Stimulated activated CD8-positive, alpha-beta memory T cell treated with anti-CD3 and anti-CD28 coated beads, Interleukin-15, amount 100 ng/mL, for 1 hour (primary cell): Measurements from ENCODE around the gene SLC1A2.
A peak's percentile ranks its signal among the peaks of the same experiment; 100 is the strongest.

Experiments
- DNase-seq: peaks from one replicate; pipeline ENCODE4 v3.0.0-alpha.2; 2020; ENCODE audit warnings: low read depth

SLC1A2 gene

DNA sequence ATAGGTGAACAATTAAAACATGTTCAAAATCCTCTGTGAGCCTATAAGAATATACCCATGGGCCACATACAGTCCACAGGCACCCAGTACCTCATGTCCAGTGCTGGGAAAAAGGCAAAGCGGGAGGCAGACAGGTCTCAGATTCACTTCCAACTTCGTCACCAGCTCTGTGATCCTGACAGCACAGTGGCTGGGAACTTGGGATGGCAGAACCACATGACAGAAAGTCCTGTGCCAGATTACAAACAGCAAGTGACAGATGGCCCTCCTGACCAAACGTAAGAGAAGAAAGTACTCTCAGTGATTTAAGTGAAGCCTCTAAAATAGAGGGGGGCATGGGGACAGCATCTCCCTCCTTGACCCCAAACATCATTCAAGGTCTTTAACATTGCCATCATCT is 5.8 kb downstream of the SLC1A2 start:
- DNase-seq: no peak

DNA sequence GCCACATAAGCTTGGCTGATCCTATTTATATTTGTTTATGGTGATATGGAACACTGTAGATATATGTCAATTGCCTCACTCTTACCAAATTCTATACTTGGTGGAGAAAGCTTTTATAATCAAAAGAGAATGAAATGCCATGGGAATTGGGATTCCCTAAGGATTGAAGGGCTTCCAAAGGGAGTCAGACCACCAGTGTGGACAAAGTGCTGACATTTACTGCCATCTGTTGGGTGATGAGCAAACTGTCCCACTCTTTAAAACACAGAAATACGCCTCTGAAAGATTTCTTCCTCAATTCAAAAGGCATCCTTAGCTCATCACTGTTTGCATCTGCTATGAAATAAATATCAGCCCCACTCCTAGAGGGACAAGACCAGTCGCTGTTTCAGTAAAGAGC is 7.1 kb downstream of the SLC1A2 start:
- no peak for DNase-seq

DNA sequence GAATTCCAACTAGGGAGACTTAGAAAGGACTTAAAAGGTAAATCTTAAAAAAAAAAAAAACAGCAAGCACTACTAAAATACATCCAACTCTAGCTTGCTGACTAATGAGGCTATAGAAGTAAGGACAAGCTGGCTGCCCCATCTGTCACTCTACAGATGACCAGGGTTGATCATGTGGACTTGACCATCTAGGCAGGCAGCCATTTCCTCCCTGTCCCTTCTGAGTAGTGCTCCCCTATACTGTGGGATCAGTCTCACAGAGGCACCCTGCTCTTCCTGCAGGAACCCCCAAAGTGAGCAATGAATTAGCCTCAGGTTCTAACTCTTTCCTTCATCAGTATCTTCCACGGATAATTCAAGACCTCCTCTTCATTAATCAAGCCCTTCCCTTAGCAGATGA is 12.3 kb downstream of the SLC1A2 start:
- DNase-seq: no peak

DNA sequence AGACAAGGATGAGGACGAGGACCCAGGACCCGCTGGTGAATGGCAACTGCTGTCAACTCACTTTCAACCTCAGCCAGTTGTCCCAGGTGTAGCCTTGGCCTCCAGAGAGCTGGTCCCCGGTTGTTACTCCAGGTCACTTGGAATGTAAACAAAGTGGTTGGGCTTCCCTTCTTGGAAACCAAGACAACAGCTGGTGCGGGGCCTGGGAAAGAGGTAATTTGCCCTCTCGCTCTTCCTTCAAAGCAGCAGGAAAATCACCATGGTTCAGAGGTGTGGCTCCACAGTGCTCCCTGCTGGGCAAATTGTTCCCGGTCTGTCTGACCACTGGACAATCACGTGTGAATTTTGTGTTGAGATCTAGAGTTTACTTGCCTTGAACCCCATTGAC is 15.0 kb downstream of the SLC1A2 start:
- DNase-seq: no peak

DNA sequence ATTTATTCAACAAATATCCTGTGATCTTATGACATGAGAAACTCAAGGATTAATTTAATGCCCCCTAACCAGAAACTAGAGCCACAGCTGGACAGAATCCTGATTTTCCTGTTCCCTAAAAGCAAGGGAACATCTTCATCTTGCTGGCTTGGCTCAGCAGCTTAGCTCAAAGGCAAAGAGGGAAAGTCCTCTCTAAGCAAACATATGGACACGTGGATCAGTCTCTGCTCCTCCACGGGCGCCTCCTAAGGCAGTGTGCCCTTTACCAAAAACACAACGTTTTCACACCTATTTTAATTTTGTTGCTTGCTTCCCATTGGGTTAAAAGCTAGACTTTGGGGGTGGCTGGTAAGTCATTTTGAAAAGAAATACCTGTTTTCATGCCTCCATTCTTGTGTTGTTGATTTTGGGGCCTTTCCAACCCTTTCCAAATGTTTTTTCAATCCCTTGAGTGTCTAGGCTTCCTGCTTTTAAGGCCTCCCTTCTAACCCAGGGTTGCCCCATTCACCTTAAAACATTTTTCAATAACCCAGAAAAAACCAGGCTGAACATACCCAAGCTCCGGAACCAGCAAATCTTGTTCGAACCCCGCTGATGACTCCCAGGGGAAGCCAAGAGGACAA is 15.5 kb downstream of the SLC1A2 start:
- no peak for DNase-seq

DNA sequence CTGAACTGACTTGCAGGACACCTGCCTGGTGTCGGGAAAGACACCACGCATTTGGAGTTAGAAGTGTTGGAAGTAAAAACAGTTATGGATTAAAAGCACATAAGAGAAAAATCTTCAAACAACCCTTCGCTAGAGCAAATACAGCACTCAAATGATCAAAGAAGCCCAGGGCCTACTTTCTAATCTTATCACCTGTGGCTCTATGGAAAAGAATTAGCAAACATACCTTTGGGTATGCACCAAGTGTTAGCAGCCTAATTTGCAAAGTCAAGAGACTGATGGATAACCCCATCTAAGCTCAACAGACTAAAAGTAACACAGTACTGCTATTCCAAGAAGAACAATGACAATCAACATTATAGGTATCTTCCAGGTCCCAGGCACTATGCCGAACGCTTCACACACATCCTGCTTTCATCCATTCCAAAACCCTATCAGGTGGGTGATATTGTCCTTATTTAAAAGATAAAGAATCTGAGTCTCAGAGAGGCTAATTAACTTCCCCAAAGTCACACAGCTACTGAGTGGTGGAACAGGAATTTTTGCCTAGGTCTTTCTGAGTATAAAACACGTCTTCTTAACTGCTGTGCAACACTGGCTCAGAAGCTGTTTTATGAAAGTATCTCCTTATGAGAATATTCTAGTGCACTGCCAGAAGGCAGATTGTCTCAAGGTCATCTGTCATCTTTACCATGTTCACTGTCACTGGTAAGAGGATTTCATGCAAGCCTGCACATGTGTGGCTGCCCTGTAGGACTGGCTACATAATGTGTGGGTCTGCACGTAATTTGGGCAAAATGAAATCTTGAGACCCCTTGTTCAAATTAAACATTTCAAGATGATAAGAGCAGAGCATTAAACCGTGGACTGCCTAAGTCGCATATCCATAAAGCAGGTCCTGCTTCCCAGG is 16.4 kb downstream of the SLC1A2 start:
- no peak for DNase-seq

DNA sequence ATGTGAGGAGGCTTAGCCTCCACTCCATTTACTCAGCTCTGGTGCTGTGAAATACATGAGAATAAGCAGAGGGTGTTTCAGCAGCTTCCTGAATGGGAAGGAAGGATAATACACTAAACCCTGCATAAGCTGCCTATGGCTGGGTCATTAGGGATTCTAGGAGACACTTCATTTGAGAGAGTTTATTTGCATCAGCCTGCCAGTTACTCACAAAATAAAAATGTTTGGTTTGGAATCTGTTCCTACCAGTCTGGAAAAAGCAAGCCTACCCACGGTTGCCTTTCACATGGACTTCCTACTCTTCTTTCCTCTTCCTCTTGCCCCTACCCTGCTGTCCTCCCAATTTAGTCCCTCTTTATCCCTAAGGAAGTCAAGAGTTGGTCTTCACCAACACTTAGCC is 20.5 kb downstream of the SLC1A2 start:
- DNase-seq: no peak

DNA sequence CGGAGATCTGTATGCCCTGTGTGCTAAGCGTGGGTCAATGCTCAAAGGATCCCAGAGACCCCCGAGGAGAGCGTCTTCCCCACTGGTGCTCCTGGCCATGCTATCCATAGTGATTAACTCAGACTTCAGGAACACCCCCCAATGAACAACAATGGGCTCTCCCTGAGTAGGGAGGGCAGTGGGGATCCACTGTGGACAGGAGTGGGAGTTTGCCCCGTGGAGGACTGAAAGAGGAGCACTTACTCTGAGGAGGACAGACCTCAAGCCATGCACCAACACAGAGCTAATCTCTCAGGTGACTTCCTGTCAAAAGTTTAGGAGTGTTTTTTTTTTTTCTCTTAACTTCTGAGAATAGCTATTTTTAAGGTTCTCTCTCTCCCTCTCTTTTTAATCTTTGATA is 24.4 kb downstream of the SLC1A2 start:
- no peak for DNase-seq

DNA sequence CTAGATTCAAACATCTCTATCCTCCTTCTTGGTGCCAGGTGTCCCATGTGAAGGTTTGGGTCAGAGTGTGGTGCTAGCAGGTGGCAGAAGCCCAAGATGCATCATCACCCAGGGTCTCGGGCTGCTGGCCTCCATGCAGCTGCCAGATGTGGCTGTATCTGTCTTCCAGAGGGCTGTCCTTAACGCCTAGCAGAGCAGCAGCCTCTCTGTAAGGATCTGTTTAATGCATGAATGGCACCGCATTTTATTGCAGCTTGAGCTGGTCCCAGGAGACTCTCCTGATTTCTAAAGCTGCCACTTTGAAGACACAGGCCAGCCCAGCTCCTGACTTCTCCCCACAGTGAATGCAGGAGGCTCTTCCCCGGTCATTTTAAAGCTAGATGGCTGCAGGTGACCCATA is 26.3 kb downstream of the SLC1A2 start:
- DNase-seq: no peak

DNA sequence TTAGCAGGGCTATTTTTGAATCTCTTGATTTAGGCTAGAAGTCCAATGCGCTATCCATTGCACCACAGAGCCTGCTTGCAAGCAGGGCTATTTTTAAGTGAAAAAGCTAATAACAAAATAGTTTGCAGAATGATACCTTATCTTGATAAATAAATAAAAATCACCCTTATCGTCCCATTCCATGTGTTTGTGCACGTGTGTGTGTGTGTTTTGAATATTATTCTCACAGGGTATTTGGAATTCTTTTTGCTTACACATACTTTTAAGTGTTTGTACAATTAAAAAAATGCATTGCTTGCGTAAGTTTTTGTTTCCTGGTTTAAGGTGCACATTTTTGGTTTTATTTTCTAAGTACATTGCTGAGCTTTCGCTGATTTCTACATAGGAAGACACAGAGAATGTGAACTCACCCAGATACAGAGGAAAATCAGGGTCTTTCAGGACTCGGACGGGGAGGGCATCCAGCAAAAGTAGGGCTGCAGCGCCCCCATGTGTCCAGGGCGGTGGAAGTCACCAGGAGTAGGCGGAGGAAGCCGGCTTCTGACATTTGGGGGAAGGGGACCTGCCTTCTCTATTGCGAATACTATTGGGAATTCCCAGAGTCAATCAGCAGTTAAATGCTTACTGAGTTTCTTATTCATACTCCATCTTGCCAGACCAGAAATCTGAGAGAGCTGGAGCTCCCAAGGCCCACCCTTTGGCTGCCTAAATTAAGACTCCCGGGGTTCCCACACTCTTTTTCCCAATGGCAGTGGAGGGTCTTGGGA is 27.3 kb downstream of the SLC1A2 start:
- peak; percentile 81 for DNase-seq

DNA sequence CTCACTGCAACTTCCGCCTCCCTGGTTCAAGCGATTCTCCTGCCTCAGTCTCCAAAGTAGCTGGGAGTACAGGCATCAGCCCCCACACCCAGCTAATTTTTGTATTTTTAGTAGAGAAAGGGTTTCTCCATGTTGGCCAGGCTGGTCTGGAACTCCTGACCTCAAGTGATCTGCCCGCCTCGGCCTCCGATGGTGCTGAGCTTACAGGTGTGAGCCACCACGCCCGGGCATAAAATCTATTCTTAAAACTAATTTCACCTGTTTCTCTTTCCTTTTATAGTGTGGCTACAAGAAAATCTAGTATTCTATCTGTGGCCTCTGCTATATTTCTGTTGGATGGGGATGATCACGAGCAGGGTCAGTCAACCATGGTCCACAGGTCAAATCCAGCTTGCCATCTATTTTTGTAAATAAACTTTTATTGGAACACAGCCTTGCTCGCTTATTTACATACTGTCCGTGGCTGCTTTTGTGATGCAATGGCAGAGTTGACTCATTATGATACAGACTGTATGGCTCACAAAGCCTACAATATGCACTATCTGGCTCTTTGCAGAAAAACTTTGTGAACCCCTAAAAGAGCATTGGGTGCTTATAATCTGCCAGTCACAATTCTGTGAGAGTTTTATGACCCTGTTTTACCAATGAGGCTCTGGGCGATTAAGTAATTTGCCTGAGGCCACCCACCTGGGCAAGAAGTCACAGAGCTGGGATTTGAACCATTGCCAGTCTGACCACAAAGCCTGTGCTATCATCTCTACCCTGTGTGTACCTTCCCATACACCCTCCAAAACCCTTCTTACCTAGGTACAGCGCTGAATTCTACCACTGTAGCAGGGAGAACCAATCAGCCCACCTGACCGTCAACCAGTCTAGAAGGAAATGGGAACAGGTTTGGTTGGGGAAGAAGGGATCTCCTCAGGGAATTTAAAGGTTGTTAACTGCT is 28.3 kb downstream of the SLC1A2 start:
- DNase-seq: no peak

DNA sequence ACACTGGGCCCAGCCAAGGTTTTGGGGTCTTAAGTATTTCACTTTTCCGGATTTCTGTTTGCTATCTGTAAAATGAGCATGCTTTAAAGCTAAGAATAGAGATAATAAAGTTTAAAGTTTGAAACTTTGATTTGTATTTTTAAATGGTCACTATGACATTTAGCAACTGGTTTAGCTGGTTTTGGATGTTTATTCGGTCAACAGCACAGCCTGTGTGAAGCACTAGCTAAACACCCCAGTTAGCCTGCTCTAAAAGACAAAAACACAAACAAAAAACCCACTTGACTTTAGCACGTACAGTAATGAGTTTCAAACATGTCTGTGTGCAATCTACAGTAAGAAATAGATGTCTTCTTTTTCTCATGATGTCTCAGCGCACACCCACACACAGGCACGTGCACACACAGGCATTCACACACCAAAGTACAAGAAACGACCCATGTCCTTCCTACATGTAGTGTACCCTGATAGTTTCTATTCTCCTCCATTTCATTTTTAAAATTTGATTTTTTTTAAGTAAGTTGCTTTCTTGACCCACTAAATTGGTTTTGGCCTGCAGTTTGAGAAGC is 29.4 kb downstream of the SLC1A2 start:
- DNase-seq: no peak

DNA sequence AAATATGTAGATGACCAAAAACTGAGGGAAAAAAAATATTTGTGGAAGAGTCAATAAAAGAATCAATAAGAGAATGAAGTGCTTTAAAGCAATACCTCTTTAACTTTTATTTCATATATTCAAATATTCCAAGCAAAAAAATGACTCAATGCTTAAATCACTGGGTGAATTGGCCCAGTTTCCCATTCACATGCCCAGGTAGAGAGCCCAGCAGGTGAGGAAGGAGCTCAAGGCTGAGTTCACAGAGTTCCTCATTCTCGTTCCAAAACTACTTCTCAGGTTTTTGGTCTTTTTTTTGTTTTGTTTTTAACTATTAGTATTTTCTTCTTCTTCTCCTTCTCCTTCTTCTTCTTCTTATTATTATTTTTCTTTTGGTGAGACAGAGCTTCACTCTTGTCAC is 30.2 kb downstream of the SLC1A2 start:
- DNase-seq: no peak

DNA sequence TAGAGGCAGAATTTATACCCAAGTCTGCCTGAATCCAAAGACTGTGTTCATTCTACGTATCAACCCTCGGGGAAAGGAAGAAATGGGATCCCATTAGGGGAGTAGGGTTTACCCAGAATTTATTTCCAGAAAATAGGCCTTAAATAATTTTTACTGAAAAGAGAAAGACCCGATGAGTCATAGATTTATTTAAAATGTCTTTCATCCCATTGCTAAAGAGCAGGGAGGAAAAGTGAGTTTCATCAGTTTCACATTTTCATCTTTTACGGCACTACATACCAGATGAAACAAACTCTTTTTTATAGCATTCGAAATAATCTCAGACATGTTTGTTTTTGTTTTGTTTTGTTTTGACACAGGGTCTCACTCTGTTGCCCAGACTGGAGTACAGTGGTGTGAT is 31.3 kb downstream of the SLC1A2 start:
- no peak for DNase-seq

DNA sequence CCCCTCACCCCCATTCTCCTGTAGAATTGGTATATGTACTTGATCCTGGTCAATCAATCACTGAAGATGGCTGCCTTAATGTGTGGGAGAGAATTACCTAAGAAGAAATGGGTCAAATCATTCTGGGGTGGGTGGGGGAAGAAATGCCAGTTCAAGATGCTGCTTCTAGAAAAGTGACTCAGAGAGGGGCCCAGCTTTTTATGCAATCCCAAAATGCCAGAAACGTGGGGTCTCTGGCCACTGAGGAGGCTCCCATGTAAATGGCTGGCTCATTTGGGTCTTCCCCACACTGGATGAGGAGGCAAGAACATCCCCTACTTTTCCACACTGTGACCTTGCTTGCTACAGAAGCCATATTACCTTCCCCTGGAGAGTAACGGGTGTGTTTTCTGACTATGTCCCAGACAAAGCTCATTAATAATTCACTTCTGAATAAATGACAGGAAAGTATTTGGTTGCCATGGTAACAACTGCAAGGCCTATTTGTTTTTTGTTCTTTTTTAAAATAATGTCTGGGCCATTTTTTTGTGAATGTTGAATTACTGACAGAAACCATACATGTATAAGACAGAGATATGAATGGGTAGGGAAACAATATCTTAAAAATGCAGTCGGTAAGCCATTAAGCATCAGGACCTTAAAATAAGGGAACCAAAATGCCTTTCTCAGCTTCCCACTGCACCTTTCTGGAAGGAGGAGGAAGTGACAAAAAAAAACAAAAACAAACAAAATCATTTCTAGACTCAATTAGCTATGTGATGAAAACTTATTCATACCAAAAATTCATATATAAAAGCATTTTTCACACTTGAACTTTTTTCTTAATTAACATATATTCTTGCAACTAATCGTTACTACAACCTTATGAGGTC is 32.0 kb downstream of the SLC1A2 start:
- DNase-seq: no peak

DNA sequence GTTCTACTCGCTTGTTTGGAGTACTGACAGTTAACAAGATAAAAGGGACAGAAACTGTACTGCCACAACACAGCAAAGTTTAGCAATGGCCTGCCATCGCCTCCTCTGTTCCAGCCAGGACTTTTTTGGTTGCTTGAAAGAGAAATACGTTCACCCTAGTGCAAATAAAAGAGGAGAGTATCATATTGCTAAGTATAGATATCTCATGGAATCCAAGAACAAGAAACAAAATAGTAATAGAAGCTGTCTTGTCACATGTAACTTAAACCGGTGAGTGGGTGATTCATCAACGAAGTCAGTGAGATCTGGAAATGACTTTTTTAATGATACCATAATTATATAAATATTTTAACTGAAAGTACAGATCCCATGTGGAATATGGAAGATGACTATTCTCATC is 35.4 kb downstream of the SLC1A2 start:
- DNase-seq: no peak

DNA sequence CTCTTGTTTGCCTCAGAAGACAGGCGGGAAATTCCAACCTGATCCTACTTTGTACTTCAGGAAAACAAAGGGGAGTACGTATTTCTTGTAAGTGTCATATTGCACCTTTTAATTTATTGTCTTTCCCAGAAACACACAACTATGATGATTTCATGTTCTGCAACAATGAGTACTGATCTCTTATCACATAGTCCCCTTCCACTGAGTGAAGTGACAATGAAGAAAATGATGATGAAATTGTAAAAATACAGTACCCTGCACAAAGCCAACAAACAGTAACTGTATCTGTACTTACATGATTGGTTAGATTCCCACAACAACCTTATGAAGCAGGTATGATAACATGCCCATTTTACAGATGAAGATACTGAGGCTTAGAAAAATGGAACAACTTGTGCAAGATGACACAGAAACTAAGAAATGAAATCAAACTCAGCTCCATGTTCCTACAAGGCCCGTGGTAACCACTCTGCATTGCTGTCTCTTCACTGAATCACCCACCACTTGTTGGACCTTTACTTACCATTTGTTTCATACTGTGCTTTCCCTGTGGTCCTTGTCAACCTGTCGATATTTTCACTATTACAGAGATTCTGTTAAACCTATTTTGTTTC is 37.5 kb downstream of the SLC1A2 start:
- DNase-seq: no peak

DNA sequence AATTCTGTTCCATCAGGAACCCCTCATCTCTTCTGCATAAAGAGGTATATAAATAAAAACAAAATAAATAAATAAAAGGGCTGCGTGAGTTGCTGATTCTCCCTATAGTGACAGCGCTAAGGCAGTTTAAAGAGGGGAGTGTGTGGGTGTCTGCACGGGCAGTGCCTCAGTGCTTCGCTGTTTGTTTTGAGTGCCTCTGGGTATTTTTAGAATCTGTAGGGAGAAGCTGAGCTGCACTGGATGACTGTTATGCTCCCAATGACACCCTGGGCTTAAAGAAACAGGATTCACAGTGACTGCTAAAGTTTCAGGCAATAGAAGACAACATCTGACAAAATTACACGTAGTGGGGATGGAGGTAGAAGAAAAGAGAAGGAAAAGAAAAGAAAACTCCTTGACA is 38.8 kb downstream of the SLC1A2 start:
- no peak for DNase-seq

DNA sequence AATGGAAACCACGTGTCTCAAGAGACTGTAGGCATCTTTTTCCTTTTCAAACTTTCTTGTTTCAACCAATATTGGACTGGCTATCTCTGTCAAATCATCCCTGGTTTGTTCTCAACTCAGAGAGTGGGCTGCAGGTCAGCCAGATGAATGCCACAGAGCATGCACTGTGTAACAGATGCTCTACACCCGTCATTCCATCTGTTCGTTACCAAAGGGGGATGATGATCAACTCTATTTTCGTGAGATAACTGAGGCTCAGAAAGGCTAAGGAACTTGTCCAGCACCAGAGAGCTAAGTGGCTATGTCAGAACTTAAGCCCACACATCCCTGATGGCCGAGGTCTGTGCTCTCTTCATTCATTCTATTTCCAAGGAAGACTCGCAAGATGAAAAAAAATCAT is 42.1 kb downstream of the SLC1A2 start:
- DNase-seq: no peak

DNA sequence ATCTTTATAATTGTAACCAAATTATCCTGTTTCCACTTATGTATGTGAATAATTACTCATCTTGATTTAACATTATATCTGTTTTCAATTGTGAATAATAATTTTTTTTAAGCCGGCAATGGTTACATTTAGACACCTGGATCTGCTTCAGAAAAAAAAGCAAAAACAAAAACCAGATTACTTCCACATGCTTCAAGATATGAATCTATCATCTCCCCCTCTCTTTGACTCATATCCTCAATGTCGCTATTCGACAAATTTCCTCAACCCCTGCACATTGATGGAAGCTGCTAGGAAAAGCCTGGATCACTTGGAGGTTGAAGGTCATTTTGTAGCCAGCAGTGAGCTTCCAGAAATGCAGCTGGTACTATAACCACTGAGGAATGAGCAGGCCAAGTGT is 42.7 kb downstream of the SLC1A2 start:
- DNase-seq: no peak
